ENCODE data around the gene DYNLT5. TPM values are rescaled to one million over a fixed set of nuclear protein-coding genes. Genes with fewer than 3 reads are reported as not detected.
"Not testable (repeated sequence)": the region's sequence is repeated elsewhere in the genome, so short reads cannot be mapped to it uniquely, and the experiment has no call there.

The DYNLT5 gene
- total RNA-seq, 1 donor from 2014 or later, result 0.60 TPM

GRCh38 chr1:66788231-66788939 lies 36.1 kb downstream of the DYNLT5 start:
- no peak overlapping the region for H3K27ac Mint-ChIP-seq
- no peaks in the 10 kb centered on the region for H3K4me1 Mint-ChIP-seq (ENCODE audit: low read depth)
- no peak for DNase-seq (ENCODE audit: low spot score, unreplicated experiment)
- H3K9me3 Mint-ChIP-seq (ENCODE audit: low read depth), result peaks cover 4% of the 10 kb centered on the region
- H3K4me3 Mint-ChIP-seq (ENCODE audit: low read depth), result no peak overlapping the region
- peaks cover 2% of the 10 kb centered on the region for H3K27me3 Mint-ChIP-seq
- no peak for TF ChIP-seq CTCF (IDR thresholded peaks at IDR 0.05; ENCODE audit: unreplicated experiment)
- no peaks in the 10 kb centered on the region for H3K36me3 Mint-ChIP-seq (ENCODE audit: insufficient read depth)

GRCh38 chr1:66791621-66792610 lies 39.7 kb downstream of the DYNLT5 start:
- Mint-ChIP-seq H3K4me3 (ENCODE audit: low read depth) (no peak overlapping the region), H3K27me3 (no peaks in the 10 kb centered on the region), H3K27ac (no peak overlapping the region), H3K36me3 (ENCODE audit: insufficient read depth) (no peaks in the 10 kb centered on the region), H3K9me3 (ENCODE audit: low read depth) (no peaks in the 10 kb centered on the region), H3K4me1 (ENCODE audit: low read depth) (no peaks in the 10 kb centered on the region)
- no peak for TF ChIP-seq CTCF (IDR thresholded peaks at IDR 0.05; ENCODE audit: unreplicated experiment)
- no peak for DNase-seq (ENCODE audit: low spot score, unreplicated experiment)

GRCh38 chr1:66795839-66796238 lies 43.6 kb downstream of the DYNLT5 start:
- DNase-seq (ENCODE audit: low spot score, unreplicated experiment); H3K27me3 Mint-ChIP-seq; H3K9me3 Mint-ChIP-seq (ENCODE audit: low read depth); H3K4me3 Mint-ChIP-seq (ENCODE audit: low read depth); H3K36me3 Mint-ChIP-seq (ENCODE audit: insufficient read depth); H3K4me1 Mint-ChIP-seq (ENCODE audit: low read depth); H3K27ac Mint-ChIP-seq: not testable (repeated sequence)

- H3K4me3 Mint-ChIP-seq (ENCODE audit: low read depth), result no peak overlapping the region
- no peaks in the 10 kb centered on the region for H3K27me3 Mint-ChIP-seq
- TF ChIP-seq CTCF (IDR thresholded peaks at IDR 0.05; ENCODE audit: unreplicated experiment), result no peak
- peaks cover 2% of the 10 kb centered on the region for H3K4me1 Mint-ChIP-seq (ENCODE audit: low read depth)
- no peaks in the 10 kb centered on the region for H3K9me3 Mint-ChIP-seq (ENCODE audit: low read depth)
- DNase-seq (ENCODE audit: low spot score, unreplicated experiment), result no peak
- H3K36me3 Mint-ChIP-seq (ENCODE audit: insufficient read depth), result no peaks in the 10 kb centered on the region
- no peak overlapping the region for H3K27ac Mint-ChIP-seq
These were observed 57.0 kb downstream of the DYNLT5 start for GRCh38 chr1:66809245-66809644.

GRCh38 chr1:66809736-66810326 lies 57.6 kb downstream of the DYNLT5 start:
- Mint-ChIP-seq H3K9me3 (ENCODE audit: low read depth) (no peaks in the 10 kb centered on the region), H3K36me3 (ENCODE audit: insufficient read depth) (no peaks in the 10 kb centered on the region), H3K4me3 (ENCODE audit: low read depth) (no peak overlapping the region), H3K4me1 (ENCODE audit: low read depth) (peaks cover 2% of the 10 kb centered on the region), H3K27ac (no peak overlapping the region), H3K27me3 (no peaks in the 10 kb centered on the region)
- no peak for TF ChIP-seq CTCF (IDR thresholded peaks at IDR 0.05; ENCODE audit: unreplicated experiment)
- no peak for DNase-seq (ENCODE audit: low spot score, unreplicated experiment)
